HCEC 1CT (cell line): ENCODE measurements around the gene ZNF609.
A peak's percentile ranks its signal among the peaks of the same experiment; 100 is the strongest.

Experiments
- DNase-seq: peaks from one replicate; pipeline ENCODE4 v3.0.0-alpha.2; 2017

Gene ZNF609

DNA sequence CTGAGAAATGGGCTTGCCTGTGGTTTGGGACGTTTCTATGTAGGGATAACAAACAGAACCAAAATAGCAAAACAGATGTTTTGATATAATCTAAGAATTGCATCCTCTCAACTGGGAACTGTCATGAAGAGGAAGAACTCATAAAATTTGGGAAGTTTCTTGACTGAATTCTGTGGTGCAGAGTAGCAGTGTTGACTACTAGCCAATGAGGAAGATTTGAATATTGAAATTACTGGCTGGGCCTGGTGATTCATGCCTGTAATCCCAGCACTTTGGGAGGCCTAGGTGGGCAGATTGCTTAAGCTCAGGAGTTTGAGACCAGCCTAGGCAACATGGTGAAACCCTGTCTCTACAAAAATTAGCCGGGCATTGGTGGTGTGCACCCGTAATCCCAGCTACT is 42.2 kb downstream of the ZNF609 start:
- peak; percentile 38 for DNase-seq

DNA sequence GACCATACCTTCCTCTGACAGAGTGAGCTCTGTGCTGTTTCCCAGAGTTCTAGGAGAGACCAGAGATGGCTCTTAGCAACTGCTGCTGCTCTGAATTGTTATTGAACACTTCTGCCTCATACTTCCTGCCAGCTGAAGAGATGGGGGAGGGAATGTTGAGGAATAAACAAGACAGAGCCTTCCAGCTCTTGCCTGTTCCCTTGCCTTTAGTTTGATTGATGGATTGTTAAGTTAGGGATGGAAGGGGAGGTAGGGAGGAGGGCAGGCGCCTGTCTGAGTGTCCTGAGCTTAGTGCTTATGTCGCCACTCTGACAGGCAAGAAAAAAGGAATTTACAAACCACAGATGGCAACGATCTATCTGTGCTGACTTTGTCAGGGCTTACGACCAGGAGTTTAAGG is 42.8 kb downstream of the ZNF609 start:
- peak; percentile 48 for DNase-seq

DNA sequence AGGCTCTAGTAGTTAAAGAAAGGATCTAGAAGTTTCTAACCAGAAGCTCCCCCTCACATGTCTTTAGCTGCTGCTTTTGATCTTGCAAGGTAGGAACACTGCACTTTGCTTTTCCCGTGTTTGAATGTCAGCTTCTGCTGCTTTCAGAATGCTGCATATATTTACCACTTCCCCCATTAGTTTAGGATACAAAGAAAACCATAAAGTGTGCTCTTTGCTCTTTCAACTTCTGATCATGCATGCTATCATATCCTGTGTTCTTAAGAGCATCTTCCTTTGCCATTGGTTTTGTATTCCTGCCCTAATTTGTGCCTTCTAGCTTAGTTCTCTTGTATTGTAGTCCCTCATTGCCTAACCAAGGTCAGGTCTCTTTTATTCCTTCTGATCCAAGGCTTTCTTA is 43.3 kb downstream of the ZNF609 start:
- DNase-seq = no peak

DNA sequence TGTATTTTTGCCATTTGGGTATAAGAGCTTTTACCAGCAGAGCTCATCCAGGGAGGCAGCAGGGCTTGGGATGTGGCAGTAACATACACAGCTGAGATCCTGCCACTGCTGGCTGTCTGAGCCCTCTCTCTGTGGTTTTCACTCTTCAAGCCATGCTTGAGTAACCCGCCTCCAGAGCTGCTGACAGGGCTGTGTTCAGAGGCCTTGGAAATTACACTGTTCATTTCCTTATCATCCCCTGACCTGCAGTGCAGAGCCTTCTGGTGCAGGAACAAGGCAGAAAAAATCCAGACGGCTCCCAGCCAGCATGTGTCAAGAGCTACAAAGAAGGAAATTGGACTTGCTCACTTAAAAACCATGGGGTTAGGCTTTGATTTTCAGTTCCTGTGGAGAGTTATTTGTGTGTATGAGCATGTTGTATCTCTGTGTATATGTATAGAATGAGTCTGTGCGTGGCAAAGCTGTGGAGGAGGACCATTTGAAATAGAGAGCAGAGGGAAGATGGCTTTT is 47.0 kb downstream of the ZNF609 start:
- DNase-seq = no peak

DNA sequence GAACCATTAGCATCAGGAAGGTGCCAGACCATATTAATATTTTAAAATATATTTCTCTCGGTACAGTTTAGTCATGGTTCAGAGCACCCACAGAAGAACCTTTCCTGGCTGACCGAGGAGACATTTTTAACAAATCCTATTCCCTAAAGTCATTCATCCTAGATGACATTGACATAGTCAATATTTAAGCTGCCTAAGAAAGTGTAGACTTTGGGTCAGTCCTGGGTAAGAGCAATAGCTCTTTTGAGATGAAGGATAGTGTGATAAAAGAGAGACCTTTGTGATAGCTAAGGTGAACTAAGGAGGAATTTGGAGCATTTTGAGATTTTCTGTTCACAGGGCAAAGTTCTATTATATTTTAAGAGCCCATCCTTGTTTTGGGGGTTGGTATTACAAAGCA is 47.5 kb downstream of the ZNF609 start:
- no peak for DNase-seq

DNA sequence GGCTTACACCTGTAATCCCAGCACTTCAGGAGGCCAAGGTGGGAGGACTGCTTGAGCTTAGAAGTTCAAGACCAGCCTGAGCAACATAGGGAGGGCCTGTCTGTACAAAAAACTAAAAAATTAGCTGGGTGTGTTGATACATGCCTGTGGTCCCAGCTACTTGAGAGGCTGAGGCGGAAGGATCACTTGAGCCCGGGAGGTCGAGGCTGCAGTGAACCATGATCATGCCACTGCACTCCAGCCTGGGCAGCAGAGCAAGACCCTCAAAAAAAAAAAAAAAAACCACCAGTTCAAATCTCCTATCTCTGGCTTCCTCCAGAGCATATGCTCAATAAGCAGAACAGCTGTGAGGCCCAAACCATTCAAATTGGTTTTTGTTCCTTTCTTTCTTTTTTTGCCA is 53.4 kb downstream of the ZNF609 start:
- DNase-seq = no peak

DNA sequence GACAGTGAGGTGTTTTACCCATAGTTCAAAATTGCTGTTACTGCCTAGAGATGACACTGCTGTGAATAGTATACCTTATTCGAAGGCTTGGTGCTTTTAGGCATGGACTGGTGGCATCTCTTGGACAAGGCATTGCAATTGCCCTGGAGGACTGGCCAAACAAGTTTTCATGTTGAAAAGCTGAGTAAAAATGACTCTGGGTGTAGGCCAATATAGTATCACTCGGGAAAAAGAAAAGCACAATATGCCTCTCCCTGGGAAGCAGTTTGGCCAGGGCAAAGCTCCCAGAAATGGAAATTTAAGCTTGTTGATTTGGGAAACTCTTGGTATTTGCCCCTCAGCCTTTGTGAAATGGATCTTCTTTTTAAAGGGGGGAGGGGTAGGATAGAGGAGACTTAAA is 54.8 kb downstream of the ZNF609 start:
- no peak for DNase-seq

DNA sequence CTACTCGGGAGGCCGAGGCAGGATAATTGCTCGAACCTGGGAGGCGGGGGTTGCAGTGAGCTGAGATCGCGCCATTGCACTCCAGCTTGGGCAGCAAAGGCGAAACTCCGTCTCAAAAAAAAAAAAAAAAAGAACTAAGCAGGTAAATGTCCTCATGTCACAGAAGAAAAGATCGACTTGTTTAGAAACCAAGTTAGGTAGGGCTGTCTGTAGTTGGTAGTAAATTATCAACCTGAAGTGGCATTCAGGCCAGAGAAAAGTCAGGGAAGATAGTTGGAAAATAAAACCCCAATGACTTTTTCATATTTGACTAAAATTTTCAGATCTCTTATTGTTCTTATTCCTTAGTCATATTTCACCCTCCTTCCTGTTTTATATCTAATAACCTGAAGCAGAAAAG is 55.4 kb downstream of the ZNF609 start:
- DNase-seq = no peak

DNA sequence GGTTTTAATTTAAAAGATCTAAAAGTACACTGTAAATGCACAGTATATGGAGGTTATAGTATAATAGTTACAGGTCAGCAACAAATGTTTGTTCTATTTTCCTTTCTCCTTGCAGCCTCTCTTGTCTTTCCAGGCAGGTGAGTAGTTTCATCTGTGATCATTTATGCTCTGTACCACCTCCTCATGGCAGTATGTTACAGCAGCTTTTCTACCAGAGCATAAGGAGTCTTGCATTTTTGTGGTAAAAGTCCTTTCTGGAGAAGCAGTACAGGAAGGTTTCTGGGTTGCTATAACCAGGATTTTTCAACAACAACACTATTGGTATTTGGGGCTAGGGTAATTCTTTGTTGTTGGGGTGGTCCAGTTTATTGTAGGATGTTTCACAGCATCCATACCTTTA is 59.5 kb downstream of the ZNF609 start:
- no peak for DNase-seq

DNA sequence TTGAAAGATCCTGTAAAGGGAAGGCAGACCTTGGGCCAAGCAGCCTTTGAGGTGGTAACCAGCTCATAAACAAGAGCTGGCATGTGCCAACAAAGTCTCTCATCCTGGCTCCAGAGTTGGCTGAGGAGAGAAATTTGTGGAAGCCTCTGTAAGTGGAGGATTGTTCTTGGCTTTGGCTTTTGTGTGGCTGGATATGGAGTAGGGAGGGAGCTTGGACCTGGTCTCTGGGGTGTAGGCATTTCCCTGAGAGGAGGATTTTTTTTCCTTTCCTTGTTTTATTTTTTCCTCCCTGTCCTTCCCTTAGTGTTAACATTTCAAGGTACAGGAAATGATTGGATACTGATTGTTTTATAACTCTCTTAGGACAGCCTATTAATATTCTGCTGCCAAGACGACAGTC is 60.8 kb downstream of the ZNF609 start:
- DNase-seq = no peak

DNA sequence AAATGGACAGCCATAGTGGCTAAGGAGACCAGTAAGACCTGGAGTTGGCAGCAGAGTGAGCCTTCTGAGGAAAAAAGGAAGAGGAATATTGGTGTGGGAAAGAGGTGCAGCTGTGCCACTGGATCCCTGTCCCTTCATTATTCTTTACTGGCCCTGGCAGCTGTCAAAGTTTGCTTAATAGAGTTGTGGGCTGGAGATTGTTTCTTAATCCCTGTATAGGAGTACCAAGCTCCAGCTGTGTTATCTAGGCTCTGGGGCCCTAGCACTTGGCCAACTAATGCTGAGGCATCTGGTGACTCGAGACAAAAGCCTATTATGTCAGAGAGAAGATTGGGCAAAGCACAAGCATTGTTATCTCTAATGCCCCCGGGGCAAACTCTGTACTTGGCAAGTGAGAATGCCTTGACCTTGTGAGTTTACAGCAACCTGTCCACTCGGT is 61.4 kb downstream of the ZNF609 start:
- no peak for DNase-seq

DNA sequence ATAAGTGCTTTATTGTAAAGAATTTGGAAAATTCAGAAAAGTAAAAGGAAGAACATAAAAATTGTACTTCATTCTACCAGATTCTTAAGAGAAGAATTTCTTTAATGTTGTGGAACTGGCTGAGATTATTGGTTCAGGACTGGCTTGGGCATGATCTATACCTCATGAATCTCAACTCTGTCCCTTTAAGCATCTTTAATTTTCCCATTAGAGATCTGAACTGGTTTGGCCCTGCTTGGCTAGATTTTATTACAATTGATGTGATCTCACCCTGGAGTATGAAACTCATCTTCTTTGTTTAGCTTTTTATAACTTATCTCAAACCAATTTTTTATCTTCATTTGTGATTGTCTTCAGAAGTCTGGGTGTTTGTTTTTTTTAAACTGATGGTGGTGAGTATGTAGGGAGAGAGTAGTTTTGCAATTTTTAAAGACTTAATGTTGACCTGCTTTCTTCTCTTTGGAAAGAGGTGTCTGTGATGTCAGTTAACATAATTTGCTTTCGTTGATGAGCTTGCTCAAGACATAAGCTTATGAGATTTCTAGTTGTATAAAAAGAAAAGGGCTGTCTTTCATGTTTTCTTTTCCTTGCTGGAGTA is 61.9 kb downstream of the ZNF609 start:
- no peak for DNase-seq

DNA sequence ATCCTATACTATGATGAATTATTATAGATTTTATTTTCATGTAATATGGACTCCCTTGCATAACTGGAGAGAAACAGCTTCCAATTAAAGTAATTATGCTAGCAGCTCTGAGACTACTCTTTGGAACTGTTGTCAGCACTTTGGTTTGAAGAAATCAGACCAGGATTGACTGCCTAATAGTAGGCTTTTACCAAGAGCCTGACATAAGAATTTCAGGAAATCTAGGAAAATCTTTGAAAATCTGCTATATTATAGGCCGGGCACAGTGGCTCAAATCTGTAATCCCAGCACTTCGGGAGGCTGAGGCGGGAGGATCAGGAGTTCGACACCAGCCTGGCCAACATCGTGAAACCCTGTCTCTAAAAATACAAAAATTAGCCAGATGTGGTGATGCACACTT is 62.9 kb downstream of the ZNF609 start:
- no peak for DNase-seq

DNA sequence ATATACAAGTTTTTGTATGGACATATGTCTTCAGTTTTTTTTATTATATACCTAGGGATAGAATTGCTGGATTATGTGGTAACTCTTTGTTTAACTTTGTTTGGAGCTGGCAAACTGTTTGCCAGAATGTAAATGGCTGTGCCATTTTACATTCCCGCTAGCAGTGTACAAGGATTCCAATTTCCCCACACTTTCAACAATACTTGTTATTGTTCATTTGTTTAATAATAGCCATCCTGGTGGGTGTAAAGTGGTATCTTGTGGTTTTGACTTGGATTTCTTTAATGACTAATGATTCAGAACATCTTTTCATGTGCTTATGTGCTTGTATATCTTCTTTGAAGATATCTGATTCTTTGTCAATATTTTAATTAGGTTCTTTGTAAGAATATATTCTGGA is 64.4 kb downstream of the ZNF609 start:
- no peak for DNase-seq

DNA sequence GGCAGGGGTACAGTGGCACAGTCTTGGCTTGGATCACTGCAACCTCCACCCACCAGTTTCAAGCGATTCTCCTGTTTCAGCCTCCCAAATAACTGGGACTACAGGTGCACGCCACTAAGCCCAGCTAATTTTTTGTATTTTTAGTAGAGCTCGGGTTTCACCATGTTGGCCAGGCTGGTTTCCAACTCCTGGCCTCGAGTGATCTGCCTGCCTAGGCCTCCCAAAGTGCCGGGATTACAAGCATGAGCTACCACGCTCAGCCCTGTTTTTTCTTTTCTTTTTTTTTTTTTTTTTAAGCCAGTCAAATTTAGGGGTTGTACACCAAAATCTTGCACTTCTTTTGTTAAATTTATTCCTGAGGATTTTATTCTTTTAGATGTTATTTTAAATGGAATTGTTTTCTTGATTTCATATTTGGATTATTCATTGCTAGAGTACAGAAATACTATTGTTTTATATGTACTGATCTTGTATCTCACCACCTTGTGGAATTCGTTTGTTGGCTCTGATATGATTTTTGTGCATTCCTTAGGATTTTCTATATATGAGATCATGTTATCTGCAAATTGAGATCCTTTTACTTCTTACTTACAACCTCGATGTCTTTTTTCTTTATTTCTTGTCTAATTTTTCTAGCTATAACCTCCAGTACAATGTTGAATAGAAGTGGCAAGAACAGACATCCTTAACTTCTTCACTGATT is 65.6 kb downstream of the ZNF609 start:
- no peak for DNase-seq

DNA sequence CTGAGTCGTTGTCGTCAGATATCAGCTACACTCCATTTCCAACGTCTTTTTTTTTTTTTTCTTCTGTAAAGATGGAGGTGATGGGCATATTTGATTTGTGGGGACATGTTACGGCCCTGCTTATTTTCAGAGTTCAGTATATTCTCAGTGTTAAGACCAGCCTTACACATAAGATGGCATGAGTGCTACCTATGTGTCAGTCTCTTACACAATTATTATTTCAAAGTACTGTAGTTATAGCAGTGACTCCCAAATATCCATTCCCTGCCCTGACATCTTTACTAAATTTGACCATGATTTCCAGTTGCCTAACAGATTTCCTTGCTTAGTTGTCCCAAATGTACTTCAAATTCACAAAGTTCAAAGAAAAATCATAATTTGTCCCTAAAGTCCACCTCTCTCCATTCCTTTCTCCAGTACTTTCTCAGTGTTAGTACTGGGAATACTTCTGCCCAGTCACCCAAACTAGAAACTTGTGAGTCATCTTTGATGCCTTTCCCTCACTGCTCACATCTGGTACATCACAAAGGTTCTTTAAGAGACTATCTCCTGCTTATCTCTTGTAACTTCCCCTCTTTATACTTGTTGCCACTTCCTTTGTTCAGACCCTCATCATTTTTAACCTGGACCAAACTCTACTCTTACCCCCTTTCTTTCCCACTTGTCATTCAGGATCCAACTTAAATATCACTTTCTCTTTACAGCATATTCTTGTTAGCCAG is 67.0 kb downstream of the ZNF609 start:
- DNase-seq = peak; percentile 70

DNA sequence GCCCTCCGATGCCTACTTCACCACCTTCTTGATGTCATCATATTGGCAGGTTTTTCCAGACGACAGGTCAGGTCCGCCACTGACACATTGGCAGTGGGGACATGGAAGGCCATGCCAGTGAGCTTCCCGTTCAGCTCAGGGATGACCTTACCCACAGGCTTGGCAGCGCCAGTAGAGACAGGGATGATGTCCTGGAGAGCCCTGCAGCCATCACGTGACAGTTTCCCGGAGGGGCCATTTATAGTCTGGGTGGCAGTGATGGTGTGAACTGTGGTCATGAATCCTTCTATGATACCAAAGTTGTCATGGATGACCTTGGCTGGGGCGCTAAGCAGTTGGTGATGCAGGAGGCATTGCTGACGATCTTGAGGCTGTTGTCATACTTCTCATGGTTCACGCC is 68.5 kb downstream of the ZNF609 start:
- DNase-seq = no peak

DNA sequence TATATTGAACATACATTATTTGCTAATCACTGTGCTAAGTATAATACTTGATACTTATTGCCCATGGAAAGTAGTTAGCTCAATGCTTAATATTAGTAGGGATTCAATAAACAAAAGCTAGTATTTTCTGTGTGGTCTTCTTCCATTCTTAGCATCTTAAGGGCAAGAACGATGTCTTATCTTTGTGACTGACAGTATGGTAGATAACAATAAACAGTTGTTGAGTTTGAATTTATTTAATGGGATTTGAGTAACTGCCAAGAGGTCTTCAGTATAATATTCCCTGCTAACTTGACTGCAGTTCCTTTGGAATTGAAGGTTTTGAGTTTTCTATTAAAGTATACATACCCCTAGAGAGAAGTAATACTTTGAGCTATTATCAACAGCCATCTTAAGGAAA is 70.1 kb downstream of the ZNF609 start:
- no peak for DNase-seq

DNA sequence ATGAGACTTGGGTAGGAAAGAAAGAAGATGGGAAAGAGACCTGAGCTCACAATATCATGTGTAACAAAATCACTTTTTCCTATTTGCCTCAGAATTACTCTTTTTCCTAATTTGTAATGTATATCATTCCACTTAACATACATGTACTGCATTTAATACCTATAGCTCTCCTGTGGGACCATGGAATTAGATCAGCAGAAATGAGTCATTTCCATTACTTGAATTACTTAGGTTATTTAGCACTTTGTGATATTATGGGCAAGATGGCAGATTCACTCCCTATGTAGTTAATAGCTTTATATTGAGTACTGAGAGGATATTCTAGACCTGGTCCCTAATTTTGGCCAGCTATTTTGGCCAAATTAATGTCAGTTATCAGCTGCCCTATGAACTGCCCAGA is 70.5 kb downstream of the ZNF609 start:
- DNase-seq = no peak

DNA sequence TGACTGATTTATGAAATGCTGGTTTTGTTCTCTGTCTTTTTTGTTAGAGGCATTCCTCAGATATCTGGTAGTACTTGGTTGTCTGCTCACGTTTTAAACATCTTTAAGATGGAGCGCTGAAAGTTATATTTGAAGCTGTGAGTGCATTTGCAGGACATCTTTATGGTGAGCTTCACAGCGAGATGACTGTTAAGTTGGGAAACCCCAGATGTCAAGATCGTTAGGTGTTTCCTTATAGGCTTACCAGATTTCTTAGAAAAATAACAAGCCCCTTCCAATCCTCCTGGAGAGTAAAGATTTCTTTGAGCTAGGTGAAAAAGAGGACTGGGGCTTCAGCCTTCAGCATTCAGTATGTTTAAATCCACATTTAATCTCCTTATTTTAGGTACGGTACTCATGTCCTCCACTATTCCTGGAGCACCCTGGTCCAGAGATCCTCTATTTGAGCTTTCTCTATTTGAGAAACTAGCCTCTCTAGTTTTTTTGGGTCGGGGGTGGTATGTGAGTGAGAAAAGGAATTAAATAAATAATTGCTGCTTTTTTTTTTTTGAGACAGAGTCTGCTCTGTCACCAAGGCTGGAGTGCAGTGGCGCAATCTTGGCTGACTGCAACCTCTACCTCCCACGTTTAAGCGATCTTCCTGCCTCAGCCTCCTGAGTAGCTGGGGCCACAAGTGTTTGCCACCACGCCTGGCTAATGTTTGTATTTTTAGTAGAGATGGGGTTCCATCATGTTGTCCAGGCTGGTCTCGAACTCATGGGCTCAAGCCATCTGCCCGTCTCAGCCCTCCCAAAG is 72.3 kb downstream of the ZNF609 start:
- DNase-seq = no peak

DNA sequence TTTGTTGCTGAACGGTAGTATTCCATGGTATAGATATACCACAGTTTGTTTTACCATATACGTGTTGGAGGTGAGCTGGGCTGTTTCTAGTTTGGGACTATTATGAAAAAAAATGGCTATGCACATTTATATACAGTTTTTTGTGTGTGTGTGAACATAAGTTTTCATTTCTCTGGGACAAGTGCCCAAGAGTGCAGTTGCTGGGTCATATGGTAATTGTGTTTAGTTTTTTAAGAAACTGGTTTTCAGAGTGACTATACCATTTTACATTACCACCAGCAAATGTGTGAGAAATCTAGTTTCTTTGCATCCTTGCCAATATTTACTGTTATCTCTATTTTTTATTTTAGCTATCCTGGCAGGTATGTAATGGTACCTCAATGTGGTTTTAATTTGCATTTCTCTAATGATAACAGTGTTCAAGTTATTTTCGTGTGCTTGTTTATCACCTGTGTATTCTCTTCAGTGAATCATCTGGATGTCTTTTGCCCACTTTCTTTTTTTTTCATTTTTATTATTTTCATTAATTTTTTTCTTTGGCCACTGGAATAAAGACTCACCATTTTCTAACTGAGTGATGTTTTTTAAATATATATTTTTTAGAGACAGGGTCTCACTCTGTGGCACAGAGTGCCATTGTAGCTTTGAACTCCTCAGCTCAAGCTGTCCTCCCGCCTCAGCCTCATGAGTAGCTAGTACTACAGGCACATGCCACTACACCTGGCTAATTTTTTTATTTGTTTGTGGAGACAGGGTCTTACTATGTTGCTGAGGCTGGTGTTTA is 75.3 kb downstream of the ZNF609 start:
- no peak for DNase-seq

DNA sequence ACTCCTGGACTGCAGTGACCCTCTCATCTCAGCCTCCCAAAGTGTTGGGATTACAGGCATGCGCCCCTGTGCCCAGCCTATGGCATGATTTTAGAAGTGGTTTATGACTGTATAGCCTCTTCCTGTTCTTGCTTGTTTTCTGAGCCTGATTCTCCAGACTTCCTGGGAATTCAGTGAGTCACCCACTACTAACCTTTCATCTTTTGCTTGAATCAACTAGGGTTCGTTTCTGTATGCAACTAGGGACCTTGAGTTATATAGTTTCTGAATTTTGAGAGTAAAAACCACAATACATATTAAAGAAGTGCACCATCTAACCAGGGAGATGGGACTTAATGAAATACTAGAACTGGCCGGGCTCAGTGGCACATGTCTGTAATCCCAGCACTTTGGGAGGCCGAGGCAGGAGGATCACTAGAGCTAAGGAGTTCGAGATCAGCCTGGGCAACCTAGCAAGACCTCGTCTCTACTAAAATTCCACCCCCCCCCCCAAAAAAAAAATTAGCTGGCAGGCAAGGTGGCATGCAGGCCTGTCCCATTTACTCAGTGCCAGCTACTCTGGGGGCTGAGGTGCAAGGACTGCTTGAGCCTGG is 76.0 kb downstream of the ZNF609 start:
- peak; percentile 85 for DNase-seq
